D721Med (cell line): ENCODE data around the gene FOXD3.

Source experiments
- DNase-seq: peaks from one replicate; pipeline ENCODE4 v3.0.0; 2011; ENCODE audit warnings: low spot score; ENCODE audit not compliant: insufficient read length
- FAIRE-seq: peaks from 2 replicates; lab custom pipeline; 2011; peaks lifted over from hg19 to GRCh38; lab: Jason Lieb, UNC
- CTCF ChIP-seq: IDR thresholded peaks from 2 replicates; pipeline ENCODE4 v1.5.1; 2012; ENCODE audit warnings: mild to moderate bottlenecking, control low read depth; ENCODE audit not compliant: insufficient read depth; ENCODE audit errors: missing control alignments

Gene FOXD3

GRCh38 chr1:63281753-63282152 lies 40.6 kb upstream of the FOXD3 start:
- no peak for DNase-seq
- TF ChIP-seq CTCF: no peak
- no peak for FAIRE-seq

- TF ChIP-seq CTCF: no peak
- FAIRE-seq (no peak), DNase-seq (no peak)
Observed at GRCh38 chr1:63289135-63289534, 33.2 kb upstream of the FOXD3 start.

- TF ChIP-seq CTCF: no peak
- FAIRE-seq: no peak
- DNase-seq: no peak
Observed at GRCh38 chr1:63294803-63295594, 27.4 kb upstream of the FOXD3 start.

GRCh38 chr1:63304410-63304809 lies 18.0 kb upstream of the FOXD3 start:
- no peak for TF ChIP-seq CTCF
- DNase-seq (no peak), FAIRE-seq (no peak)

- no peak for TF ChIP-seq CTCF
- no peak for DNase-seq
- no peak for FAIRE-seq
Observed at GRCh38 chr1:63305043-63305442, 17.3 kb upstream of the FOXD3 start.

GRCh38 chr1:63307196-63307794 lies 15.1 kb upstream of the FOXD3 start:
- FAIRE-seq: no peak
- no peak for TF ChIP-seq CTCF
- DNase-seq: no peak

GRCh38 chr1:63316598-63316983 lies 5.8 kb upstream of the FOXD3 start:
- DNase-seq (no peak), FAIRE-seq (no peak)
- TF ChIP-seq CTCF: no peak
